G401 (cell line): ENCODE measurements around the gene RDH13. TPM values are rescaled to one million over a fixed set of nuclear protein-coding genes. Genes with fewer than 3 reads are reported as not detected.

ENCODE experiments used
- DNase-seq: peaks from one replicate; pipeline ENCODE4 v3.0.0-alpha.2; 2015; ENCODE audit warnings: low spot score
- in situ Hi-C: cut with HindIII; loops from 2 replicates; pipeline ENCODE4 v1.10.0; 2016; ENCODE audit warnings: low sequenced_read_pairs, mixed read lengths
- total RNA-seq: library from RNA; depleted of rRNA; stranded (reverse); fragments of >200 nt; shearing (Covaris generic); gene quantifications from 2 replicates; pipeline ENCODE4 v1.2.3, GENCODE V29; 2014

The RDH13 gene
- total RNA-seq, 1 experiment from 2014 or later, result 38.9 TPM

DNA sequence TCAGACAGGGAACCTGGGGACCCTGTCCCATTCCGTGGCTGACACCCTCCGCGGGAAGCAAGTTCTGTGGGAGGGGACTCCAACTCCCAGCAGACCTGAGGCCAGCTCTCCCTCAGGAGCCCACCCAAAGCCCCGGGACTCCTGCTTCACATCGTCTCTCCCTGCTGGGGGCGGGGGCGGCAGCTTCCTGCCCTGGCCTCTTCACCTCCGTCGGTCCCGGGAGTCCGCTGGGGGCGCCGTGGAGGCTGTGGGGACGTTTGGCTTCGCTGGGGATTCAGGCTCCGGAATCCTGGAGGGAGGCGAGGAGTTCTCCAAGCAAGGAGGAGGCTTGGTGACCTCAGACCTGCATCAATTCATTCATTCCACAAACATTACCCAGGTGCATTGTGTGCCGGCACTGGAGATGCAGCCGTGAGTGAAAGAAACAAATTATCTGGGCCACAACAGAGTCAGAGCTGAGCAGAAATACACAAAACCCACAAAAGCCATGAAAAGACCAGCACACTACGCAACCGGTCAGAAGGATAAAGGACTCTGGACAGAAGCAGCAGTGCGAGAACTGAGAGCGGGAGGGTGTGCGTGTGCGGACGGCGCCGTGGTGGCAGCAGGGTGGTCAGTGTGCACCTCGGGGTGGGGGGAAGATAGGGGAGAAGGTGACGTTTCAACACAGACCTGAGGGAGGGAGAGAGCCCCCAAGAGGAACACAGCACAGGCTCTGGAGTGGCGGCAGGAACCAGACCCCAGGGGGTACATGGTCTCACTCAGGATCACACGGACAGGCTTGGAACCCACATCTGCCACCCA lies 31.7 kb upstream of the RDH13 start:
- in situ Hi-C loops, result no loop called here
- no peak for DNase-seq

- DNase-seq, result no peak
- in situ Hi-C loops, result no loop called here
These were observed 29.7 kb upstream of the RDH13 start for GRCh38 chr19:55092423-55093318.

GRCh38 chr19:55091955-55092354 lies 29.0 kb upstream of the RDH13 start:
- no peak for DNase-seq
- in situ Hi-C loops, result no loop called here

- DNase-seq, result no peak
- in situ Hi-C loops, result no loop called here
These were observed 28.4 kb upstream of the RDH13 start for GRCh38 chr19:55091126-55091910.

DNA sequence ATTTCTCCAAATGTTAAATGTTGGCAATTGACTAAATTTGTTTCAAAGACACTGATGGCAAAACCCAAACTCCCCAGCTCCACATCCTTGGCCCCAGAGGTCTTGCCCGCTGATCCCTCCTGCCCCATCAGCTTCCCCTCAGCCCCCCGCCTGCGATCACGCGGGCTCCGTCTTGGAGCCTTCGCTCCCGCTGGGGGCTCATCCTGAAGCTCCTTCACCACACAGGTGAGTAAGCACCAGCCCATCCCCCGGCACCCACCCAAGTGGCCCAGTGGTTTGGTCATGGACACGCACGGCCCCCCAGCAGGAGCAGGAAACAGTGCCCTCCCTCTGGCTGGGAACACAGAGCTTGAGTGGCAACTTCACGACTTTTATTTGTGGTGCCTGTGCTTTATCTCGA lies 27.6 kb upstream of the RDH13 start:
- DNase-seq, result no peak
- in situ Hi-C loops, result no loop called here

DNA sequence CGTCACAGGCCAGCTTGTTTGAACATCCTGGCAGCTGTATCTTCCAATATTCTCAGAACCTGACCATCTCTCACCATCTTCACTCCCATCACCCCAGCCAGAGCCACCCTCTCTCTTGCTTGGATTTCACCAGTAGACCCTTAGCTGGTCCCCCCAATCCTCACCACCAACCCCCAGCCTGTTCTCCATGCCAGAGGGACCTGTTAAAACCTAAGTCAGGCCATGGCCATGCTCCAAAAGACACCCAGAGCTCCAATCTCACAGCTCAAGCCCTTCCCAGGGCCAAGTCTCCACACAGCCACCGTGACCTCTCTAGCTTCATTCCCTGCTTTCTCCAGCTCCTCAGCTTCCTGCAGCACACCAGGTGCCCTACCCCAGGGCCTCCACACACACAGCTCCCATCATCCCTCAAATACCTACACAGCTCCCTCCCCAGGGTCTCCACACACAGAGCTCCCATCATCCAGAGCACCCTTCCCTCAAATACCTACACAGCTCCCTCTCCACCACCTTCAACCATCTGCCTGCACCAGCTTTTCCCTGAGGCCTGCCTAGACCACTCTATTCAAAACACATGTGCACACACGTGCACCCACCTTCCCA lies 26.5 kb upstream of the RDH13 start:
- no peak for DNase-seq
- in situ Hi-C loops, result no loop called here

DNA sequence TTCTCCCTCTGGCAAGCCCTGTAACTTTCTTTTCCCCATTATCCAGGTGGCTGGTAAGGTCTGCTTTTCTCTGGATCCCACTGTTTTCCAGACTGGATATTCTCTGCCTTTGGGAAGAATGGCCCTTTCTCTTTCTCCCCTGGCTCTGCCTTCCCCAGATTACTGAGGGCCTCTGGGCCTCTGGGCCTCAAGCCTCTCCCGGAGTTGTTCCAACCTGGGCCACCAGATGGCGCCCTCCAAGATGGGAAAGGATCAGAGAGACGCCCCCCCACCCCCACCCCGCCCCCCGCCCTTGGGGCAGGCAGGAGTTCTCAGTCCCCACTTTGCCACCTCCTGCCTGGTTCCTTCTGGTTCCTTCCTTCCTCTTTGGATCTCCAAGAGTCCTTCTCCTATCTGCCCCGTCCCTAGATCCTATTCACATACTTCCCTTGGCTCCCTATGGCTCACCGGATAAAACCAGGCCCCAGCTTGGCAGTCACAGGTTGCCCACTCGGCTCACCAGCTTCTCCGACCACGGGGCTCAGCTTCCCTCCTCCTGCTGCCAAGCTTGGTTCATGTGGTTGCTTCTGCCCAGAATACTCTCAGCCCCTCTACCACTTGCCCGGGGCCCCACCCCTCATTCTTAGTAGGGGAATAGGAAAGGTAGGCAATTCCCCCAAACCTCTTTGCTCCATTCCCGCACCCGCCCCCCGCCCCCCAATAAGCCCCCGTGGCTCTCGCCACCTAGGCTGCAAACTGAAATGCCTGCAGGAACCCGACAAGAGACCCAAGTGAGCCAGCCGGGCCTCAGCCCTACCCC lies 25.8 kb upstream of the RDH13 start:
- in situ Hi-C loops, result no loop called here
- peak; percentile 54 for DNase-seq

GRCh38 chr19:55088021-55088451 lies 25.1 kb upstream of the RDH13 start:
- no peak for DNase-seq
- in situ Hi-C loops, result no loop called here

DNA sequence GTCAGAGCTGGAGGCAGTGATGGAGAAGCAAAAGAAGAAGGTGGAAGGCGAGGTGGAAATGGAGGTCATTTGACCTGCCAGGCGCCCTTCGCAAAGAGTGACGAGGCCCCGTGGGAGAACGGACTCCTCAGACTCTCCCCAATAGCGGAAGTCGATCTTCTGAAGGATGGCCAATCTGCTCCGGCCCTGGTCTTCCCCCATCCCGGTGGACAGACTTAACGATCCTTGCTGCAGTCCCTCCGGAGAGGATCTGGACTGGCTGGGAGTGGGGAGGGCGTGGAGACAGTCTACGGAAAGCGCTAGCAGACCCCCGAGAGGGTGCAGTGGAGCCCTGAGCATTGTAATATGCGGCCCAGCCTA lies 24.6 kb upstream of the RDH13 start:
- in situ Hi-C loops, result no loop called here
- no peak for DNase-seq

- in situ Hi-C loops, result no loop called here
These were observed 24.0 kb upstream of the RDH13 start for GRCh38 chr19:55086730-55087541.

GRCh38 chr19:55085923-55086715 lies 23.2 kb upstream of the RDH13 start:
- no peak for DNase-seq
- in situ Hi-C loops, result no loop called here

More at GRCh38 chr19:55086730-55087541, 24.0 kb upstream of the RDH13 start:
- DNase-seq, result peak; percentile 72

DNA sequence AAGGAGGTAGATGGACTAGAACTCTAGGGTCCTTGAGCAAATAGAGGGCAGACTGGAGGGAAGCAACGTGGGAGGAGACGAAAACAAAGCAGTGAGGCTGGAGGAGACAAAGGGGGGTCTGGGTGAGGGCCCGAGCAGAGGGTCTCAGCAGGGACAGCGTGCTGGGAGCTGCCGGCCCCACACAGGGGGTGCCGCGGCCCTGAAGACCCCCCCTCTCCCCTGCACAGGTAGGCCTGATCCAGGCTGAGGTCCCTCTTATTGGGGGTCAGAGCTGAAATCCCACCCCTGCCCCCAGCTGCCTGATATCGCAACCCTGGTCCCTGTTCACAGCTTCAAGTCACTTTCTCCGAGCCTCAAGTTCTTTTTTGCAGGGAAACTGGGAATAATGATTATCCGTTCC lies 21.5 kb upstream of the RDH13 start:
- no peak for DNase-seq
- in situ Hi-C loops, result no loop called here

DNA sequence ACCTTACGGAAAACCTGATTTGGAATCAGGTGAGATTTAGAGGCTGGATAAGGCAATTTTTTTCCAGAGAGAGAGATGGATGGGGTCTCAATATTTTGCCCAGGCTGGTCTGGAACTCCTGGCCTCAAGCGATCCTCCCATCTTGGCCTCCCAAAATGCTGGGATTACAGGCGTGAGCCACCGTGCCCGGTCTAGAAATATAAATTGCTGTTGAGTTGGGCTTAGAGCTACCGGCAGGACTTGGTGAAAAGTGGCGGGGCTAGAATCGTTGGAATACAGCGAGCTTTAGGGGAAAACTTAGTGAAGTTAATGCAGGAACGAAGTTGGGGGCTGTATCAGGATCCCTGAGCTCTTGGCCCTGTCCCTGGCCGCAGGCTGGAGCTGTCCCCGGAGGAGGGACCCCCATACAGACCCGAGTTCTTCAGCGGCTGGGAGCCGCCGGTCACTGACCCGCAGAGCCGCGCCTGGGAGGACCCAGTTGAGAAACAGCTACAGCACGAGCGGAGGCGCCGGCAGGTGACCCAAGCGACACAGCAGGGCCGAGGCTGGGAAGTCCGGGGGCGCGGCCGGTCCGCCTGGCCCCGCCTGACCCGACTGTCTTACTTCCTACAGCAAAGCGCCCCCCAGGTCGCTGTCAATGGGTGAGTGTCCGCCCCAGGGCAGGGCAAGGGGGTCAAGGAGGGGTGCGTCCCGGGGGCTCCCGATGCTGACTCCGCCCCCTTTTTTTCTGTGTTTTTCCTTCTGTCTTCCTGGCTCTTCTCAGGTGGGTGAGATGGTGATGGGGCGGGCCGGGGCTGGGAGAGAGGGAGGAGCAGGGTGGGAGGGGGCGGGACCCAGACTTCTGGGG lies 20.3 kb upstream of the RDH13 start:
- DNase-seq, result no peak
- in situ Hi-C loops, result no loop called here

DNA sequence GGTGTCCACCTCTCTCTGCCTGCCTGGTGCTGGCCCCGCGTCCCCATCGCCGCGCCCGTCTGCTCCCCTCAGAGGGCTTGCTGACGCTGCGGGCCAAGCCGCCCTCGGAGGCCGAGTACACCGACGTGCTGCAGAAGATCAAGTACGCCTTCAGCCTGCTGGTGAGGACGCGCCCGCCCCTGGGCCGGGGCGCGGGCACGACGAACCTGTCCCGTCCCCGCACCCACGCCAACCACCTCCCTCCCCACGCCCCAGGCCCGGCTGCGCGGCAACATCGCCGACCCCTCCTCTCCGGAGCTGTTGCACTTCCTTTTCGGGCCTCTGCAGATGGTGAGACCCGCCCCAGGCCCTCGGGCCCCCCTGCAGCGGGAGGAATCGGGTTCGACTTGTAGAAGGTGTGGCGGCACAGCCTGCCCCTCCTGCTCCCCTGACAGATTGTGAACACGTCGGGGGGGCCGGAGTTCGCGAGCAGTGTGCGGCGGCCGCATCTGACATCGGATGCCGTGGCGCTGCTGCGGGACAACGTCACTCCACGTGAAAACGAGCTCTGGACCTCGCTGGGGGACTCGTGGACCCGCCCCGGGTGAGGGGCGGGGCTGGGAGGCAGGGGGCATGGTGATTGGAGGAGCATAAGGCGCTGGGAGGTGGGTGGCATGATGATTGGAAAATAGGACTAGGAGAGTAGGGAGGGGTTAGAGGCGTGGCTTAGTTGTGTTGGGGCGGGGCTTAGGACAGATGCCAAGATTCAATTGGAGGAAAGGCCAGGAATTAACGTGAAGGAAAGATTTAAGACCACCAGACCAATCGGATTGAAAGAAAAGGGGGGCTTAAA lies 19.3 kb upstream of the RDH13 start:
- no peak for DNase-seq
- in situ Hi-C loops, result no loop called here

DNA sequence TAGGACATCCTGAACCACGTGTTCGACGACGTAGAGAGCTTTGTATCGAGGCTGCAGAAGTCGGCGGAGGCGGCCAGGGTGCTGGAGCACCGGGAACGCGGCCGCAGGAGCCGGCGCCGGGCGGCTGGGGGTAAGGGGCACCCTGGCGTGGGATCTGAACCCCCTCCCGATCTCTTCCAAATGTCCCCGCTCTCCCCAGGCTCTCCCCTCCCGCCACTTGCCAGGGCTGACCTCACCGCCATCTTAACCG lies 18.7 kb upstream of the RDH13 start:
- in situ Hi-C loops, result no loop called here
- no peak for DNase-seq
